ENCODE data around the gene TEKTIP1.
"Not testable (repeated sequence)": the region's sequence is repeated elsewhere in the genome, so short reads cannot be mapped to it uniquely, and the experiment has no call there.

Gene TEKTIP1

DNA sequence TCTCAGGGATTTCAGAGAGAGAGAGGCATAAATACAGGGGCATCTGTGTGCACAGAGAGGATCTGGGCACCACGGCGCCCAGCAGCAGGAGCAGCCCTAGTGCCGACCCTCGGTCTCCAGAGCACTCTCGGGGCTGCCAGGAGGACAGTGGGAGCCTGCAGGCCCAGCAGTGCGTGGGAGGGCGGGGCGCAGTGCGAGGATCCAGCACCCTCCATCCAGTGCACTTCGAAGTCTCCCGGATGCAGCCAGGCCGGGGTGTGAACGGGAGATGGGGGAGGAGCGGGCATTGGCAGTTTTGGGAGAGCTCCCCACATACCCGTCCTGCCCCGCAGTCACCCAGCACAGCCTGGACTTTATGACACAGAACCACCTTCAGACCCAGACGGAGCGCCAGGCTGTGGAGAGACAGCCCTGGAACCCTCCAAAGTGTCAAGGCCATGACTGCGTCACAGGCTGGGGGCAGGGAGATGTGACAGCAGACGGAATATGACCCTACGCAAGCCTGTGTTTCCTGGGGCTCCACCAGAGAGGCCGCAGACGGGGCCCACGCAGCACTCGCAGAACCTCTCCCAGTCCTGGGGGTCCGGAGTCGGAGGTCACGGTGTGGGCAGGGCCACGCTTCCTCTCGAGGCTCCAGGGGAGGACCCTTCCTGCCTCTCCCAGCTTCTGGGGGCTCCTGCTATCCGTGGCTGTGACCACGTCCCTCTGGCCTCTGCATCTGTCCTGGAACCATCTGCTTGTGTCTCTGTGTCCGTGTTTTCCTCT is 14.7 kb upstream of the TEKTIP1 start:
- DNase-seq (ENCODE audit: low spot score): no peak

DNA sequence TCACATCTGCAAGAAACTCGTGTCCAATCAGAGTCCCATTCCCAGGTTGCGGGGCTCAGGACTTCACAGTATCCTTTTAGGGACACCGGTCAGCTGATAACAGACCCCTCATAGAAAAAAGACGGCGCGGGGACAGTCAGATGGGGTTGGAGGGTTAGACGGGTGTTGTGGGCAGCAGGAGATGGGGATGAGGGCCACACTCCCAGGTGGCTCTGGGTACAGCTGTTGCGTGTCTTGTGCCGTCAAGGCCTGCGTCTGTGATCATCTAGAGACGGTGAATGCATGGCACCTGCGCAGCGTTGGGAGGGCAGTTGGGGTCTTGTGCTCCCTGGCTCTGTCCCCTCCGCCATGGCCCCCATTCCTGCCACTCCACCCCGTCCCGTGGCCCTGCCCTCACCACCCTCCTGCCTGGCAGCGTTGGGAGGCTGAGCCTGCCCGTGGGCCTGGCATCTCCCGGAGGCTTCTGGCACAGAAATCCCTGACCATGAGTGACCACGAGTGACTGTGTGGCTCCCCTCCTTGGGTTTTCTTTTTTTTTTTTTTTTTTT is 14.0 kb upstream of the TEKTIP1 start:
- no peak for DNase-seq (ENCODE audit: low spot score)

DNA sequence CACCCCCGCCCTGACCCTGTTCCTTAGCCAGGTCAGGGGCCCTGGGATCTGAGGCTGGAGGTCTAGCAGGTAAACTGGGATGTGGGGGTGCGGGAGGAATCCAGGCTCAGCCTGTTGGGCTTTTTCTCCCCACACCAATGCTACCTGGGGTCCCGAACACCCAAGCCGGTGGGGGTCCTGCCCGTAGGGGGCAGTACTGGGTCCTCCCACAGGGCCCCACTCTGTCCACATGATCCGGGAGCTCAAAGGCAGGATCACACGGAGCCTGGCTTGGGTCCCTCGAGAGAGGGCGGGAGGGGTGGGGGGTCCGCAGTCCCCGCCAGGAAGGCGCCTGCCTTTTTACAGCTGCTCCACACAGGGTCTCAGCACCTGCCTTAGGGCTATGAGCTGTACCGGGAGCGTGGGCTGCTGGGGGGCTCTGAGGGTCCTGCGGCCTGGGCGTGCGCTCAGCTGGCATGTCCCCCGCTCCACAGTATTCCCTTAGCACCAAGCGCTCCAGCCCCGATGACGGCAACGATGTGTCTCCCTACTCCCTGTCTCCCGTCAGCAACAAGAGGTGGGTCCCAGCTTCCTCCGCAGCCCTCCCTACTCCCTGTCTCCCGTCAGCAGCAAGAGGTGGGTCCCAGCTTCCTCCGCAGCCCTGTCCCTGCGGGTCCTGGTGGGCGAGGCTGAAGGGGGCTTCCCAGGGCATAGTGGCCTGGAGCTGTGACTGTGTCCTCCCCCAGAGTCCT is 12.3 kb upstream of the TEKTIP1 start:
- no peak for DNase-seq (ENCODE audit: low spot score)

DNA sequence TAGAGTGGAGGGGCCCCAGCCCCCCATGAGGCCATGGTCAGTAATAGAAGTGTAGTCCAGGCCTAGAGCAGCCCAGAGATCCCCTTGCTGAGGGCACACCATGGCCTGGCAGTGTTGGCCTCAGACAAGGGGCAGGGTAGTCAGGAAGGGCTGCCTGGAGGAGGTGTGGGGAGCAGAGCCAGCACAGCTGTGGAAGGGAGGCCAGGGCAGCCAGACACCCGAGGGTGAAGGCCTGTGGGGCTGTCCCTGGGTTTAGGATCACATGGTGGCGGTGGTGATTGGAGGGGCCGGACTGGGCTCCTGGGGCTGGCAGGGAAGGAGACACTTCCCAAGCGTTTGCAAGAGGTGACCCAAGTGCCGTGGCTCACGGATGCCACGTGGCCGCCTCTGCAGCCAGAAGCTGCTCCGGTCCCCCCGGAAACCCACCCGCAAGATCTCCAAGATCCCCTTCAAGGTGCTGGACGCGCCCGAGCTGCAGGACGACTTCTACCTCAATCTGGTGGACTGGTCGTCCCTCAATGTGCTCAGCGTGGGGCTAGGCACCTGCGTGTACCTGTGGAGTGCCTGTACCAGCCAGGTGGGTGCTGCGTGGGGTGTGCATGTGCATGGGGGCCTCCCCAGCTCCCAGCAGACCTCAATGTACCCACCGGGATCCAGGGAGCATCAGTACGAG is 11.6 kb upstream of the TEKTIP1 start:
- DNase-seq (ENCODE audit: low spot score): no peak

DNA sequence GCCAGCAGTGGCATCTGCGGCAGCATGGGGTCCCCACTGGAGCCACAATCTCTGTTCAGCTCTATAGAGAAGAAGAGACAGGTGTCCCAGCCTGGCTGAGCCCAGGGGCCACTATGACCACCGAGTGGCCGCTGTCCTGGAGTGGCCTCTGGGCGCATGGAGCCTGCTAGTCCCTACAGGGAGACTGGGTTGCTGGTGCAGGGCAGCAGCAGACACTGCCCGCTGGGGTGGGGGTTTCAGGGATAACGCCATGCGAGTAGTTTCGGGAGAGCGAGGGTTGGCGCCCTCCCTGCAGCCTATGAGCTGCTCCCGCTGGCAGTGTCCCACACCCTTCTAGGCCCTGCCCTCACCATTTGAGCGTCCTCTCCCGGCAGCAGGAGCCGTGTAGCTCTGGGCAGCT is 10.9 kb upstream of the TEKTIP1 start:
- no peak for DNase-seq (ENCODE audit: low spot score)

DNA sequence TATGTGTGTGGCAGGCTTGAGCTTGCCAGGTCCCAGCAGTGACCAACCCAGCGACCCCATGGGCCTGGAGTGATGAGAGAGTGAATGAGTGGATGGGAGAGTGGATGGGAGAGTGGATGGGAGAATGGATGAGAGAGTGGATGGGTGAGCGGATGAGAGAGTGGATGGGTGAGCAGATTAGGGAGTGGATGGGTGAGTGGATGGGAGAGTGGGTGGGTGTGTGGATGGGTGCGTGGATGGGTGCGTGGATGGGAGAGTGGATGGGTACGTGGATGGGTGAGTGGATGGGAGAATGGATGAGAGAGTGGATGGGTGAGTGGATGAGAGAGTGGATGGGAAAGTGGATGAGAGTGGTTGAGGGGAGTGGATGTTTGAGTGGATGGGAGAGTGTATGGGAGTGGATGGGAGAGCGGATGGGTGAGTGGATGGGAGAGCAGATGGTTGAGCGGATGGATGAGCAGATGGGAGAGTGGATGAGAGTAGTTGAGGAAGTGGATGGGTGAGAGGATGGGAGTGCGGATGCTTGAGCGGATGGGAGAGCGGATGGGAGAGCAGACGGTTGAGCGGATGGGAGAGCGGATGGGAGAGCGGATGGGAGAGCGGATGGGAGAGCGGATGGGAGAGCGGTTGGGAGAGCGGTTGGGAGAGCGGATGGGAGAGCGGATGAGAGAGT is 10.3 kb upstream of the TEKTIP1 start:
- no peak for DNase-seq (ENCODE audit: low spot score)

DNA sequence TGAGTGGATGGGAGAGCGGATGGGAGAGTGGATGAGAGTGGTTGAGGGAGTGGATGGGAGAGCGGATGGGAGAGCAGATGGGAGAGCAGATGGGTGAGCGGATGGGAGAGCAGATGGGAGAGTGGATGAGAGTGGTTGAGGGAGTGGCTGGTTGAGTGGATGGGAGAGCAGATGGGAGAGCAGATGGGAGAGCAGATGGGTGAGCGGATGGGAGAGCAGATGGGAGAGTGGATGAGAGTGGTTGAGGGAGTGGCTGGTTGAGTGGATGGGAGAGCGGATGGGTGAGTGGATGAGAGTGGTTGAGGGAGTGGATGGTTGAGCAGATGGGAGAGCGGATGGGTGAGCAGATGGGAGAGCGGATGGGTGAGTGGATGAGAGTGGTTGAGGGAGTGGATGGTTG is 9.7 kb upstream of the TEKTIP1 start:
- not testable (repeated sequence) for DNase-seq (ENCODE audit: low spot score)

DNA sequence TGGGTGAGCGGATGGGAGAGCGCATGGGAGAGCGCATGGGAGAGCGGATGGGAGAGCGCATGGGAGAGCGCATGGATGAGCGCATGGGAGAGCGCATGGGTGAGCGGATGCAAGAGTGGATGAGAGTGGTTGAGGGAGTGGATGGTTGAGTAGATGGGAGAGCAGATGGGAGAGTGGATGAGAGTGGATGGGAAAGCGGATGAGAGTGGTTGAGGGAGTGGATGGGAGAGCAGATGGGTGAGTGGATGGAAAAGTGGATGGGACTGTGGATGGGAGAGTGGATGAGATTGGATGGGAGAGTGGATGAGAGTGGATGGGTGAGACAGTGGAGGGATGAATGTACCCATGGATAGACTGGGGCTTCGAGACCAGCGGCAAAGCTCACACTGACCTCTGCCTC is 8.6 kb upstream of the TEKTIP1 start:
- no peak for DNase-seq (ENCODE audit: low spot score)

DNA sequence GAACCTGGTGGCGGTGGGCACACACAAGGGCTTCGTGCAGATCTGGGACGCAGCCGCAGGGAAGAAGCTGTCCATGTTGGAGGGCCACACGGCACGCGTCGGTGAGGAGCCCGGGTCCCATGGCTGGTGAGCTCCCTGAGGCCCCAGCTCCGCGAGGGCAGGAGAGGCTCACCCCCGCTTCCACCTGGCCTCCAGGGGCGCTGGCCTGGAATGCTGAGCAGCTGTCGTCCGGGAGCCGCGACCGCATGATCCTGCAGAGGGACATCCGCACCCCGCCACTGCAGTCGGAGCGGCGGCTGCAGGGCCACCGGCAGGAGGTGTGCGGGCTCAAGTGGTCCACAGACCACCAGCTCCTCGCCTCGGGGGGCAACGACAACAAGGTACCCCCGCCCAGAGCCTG is 7.3 kb upstream of the TEKTIP1 start:
- no peak for DNase-seq (ENCODE audit: low spot score)

DNA sequence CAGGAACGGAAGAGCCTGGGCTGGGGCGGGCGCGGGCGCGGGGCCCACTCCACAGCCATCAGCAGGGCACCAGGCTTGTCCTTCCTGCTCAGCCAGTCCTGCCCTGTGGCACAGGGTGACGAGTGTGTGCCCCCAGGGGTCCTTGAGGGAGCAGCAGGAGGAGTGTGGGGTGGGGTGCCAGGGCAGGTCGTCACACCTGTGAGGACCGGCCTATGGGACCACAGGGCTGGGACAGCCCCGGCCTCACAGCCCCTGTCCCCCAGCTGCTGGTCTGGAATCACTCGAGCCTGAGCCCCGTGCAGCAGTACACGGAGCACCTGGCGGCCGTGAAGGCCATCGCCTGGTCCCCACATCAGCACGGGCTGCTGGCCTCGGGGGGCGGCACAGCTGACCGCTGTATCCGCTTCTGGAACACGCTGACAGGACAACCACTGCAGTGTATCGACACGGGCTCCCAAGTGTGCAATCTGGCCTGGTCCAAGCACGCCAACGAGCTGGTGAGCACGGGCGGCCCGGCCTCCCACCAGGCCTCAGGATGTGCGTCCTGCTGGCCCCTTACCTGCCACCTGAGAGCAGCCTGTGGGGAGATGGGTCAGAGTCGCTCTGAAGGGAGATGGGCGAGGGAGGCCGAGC is 6.7 kb upstream of the TEKTIP1 start:
- DNase-seq (ENCODE audit: low spot score): no peak

DNA sequence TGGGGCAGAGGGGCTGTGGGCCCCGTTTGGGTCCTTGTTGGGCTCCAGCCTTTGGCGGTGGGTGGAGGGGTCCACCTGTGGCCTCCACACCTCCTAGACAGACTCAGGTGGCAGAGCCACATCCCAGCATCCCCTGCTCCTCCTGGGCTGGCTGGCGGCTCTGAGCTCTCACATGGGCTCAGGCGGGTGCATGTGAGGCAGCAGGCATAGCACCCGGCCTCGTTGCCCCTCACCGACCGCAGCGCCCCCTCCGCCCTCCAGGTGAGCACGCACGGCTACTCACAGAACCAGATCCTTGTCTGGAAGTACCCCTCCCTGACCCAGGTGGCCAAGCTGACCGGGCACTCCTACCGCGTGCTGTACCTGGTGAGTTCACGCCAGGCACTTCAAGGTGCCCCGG is 5.9 kb upstream of the TEKTIP1 start:
- DNase-seq (ENCODE audit: low spot score): no peak

DNA sequence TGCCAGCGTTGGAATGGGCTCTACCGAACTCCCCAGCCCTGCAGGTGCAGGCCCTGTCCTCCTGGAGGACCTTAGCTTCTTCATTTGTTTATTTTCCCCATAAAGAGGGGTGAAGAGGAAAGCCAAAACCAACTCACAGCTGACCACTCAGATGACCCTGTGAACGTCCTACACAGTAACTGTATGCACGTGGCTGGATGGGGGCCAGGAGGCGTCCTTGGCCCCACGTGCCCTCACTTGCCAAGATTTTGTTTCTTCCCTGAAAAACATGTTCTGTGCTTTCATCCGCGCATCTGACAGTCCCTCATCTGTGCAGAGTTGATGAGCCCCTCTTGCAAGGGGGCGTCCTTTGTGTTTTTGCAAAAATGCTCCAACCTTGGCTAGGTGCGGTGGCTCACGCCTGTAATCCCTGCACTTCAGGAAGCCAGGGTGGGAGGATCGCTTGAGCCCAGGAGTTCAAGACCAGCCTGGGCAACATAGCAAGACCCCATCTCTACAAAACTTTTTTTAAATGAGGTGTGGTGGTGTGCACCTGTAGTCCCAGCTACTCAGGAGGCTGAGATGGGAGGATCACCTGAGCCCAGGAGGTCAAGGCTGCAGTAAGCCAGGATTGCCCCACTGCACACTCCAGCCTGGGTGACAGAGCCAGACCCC is 5.3 kb upstream of the TEKTIP1 start:
- DNase-seq (ENCODE audit: low spot score): no peak

DNA sequence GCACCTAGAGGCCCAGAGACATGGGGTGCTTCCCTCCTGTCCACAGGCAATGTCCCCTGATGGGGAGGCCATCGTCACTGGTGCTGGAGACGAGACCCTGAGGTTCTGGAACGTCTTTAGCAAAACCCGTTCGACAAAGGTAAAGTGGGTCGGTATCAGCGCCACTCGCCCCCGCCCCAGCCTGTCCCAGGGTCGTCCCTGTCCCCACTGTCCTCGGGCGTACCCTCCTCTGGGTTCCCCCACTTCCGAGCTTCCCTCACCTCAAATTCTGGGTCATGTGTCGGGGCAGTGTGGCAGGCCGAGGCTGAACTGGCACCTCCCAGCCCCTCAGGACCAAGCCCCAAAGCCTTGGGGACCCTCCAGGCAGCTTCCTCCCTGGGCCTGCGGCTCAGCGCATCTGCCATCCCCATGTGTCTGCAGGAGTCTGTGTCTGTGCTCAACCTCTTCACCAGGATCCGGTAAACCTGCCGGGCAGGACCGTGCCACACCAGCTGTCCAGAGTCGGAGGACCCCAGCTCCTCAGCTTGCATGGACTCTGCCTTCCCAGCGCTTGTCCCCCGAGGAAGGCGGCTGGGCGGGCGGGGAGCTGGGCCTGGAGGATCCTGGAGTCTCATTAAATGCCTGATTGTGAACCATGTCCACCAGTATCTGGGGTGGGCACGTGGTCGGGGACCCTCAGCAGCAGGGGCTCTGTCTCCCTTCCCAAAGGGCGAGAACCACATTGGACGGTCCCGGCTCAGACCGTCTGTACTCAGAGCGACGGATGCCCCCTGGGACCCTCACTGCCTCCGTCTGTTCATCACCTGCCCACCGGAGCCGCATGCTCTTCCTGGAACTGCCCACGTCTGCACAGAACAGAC is 4.4 kb upstream of the TEKTIP1 start:
- DNase-seq (ENCODE audit: low spot score): no peak

DNA sequence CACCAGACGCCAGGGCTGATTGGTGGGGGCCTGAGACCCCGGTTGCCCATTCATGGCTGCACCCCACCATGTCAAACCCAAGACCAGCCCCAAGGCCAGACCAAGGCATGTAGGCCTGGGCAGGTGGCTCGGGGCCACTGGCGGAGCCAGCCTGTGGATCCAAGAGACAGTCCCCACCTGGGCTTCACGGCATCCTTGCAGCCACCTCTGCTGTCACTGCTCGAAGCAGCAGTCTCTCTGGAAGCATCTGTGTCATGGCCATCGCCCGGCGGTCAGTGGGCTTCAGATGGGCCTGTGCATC is 3.8 kb upstream of the TEKTIP1 start:
- no peak for DNase-seq (ENCODE audit: low spot score)

DNA sequence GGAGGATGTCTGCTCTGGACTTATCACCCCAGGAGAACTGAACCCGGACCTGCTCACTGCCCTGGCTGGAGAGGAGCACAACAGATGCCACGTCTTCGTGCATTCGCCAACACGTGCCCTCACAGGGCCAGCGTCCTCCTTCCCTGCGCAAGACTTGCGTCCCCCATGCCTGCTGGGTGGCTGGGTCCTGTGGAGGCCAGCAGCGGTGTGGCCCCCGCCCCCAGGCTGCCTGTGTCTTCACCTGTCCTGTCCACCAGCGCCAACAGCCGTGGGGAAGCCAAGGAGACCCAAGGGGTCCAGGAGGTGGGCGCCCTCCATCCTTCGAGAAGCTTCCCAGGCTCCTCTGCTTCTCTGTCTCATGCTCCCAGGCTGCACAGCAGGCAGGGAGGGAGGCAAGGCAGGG is 3.4 kb upstream of the TEKTIP1 start:
- DNase-seq (ENCODE audit: low spot score): no peak

DNA sequence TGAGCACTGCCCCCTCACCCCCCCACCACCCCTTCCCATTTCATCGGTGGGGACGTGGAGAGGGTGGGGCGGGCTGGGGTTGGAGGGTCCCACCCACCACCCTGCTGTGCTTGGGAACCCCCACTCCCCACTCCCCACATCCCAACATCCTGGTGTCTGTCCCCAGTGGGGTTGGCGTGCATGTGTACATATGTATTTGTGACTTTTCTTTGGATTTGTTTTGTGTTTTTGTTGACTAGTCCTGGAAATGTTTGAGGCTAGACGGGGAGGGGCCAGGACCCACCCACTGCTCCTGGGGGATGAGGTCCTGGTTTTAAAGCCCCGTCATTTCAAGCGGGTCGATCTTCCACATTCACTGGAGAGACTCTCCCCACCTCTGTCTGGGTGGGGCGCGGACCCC is 3.0 kb upstream of the TEKTIP1 start:
- no peak for DNase-seq (ENCODE audit: low spot score)

DNA sequence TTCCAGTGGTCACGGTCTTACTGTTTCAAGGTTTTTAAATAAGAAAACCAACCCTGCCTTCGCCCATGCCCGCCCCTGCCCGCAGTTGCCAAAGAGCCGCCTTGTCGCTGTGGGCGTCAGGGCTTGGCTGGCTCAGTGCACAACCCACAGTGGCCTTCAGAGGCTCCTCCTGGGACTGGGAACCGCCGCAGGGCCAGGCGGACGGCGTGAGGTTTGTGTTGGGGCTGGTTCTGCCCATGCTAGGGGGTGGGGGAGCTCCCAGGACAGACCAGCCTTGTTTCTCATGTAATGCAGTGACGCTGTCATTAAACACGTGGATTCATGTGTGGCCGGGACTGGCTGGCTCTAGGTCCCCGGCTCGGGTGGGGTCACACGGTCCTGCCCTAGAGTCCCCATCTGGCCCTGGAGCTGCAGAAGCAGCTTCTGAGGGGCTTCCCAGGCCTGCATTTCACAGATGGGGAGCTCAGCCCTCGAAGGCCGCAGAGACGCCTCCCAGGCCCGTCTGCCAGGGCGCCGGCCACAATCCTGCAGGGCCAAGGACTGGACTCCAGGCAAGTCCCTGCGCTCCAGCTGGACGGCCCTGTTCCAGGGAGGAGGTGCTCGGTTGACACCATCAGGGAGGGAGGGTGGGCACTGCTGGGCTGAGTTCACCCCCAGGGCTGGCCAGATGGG is 2.4 kb upstream of the TEKTIP1 start:
- DNase-seq (ENCODE audit: low spot score): no peak

DNA sequence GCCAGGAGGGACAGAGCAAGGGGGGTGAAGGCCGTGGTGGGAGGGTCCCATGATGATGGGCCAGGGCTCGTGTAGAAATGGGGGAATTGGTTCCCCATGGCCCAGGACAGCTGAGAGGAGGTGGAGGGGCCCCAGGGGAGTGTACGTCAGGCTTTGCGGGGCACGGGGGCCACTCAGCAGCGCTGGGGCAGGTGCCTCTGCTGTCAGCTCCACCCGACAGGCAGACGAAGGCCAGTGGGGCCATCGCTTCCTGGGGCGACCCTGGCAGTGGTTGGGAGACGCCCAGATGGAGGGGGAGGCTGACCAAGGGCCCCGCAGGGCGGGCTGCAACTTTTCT is 1.9 kb upstream of the TEKTIP1 start:
- DNase-seq (ENCODE audit: low spot score): no peak

DNA sequence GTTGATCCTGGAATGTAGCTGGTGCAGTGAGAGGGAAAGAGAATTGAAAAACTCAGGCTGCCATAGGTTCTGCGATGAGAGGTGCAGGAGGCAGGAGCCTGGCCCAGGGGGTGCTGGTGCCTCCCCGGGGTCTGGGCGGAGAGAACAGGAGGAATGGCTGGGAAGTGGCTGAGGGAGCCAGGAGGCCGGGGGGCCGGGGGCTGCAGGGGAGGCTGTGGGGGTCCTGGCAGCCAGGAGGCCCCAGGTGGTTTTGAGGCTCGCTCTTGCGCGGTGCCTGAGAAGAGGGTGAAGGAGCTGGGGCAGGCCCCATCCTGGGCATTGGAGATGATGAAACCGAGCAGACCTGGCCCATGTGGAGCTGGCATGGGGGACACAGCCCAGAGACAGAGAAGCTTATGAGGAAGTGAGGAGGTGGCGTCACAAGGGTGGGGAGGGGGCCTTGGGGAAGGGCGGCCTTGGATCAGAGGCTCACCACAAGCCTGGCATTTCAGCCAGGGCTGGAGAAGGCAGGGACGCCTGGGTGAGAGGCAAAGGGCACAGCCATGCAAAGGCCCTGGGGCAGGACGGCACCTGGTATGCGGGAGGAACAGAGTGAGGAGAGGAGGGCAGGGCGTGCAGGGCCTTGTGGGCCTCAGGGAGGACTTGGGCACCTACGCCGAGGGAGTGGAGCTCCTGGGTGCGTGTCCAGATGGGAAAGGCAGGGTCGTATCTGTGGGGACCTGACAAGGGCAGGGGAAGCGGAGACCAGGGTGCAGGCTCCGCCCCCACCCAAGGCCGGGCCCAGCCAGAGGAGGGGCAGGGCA is 1.3 kb upstream of the TEKTIP1 start:
- no peak for DNase-seq (ENCODE audit: low spot score)

All from activated CD4-positive, alpha-beta T cell treated with anti-CD3 and anti-CD28 coated beads, Interleukin-2, Interleukin-4, amounts not matched to agents 100 ng/mL and 50 ng/mL, durations not matched to agents 16 hours and 8 hours (primary cell).